HCEC 1CT (cell line): Measurements from ENCODE around the gene FNDC3B.

Source experiments
- DNase-seq: peaks from one replicate; pipeline ENCODE4 v3.0.0-alpha.2; 2017

Gene FNDC3B

GRCh38 chr3:172138792-172139507 is 99.6 kb downstream of the FNDC3B start:
- DNase-seq = peak; percentile 42

GRCh38 chr3:172139528-172140276 is 100.3 kb downstream of the FNDC3B start:
- DNase-seq = no peak

GRCh38 chr3:172140499-172141391 is 101.4 kb downstream of the FNDC3B start:
- peak; percentile 95 for DNase-seq

- DNase-seq = peak; percentile 89
Observed at GRCh38 chr3:172142051-172142863, 102.9 kb downstream of the FNDC3B start.

- no peak for DNase-seq
Observed at GRCh38 chr3:172142864-172143451, 103.6 kb downstream of the FNDC3B start.

- DNase-seq = no peak
Observed at GRCh38 chr3:172143739-172144497, 104.5 kb downstream of the FNDC3B start.

GRCh38 chr3:172144601-172145000 is 105.2 kb downstream of the FNDC3B start:
- no peak for DNase-seq

- no peak for DNase-seq
Observed at GRCh38 chr3:172145031-172145686, 105.8 kb downstream of the FNDC3B start.

GRCh38 chr3:172146349-172146748 is 107.0 kb downstream of the FNDC3B start:
- DNase-seq = no peak

GRCh38 chr3:172147113-172147818 is 107.9 kb downstream of the FNDC3B start:
- no peak for DNase-seq

- DNase-seq = peak; percentile 53
Observed at GRCh38 chr3:172148241-172148640, 108.9 kb downstream of the FNDC3B start.

- DNase-seq = no peak
Observed at GRCh38 chr3:172148702-172149565, 109.6 kb downstream of the FNDC3B start.

- DNase-seq = no peak
Observed at GRCh38 chr3:172150268-172150667, 110.9 kb downstream of the FNDC3B start.

- no peak for DNase-seq
Observed at GRCh38 chr3:172150913-172151650, 111.7 kb downstream of the FNDC3B start.

- DNase-seq = no peak
Observed at GRCh38 chr3:172151651-172152649, 112.6 kb downstream of the FNDC3B start.

- DNase-seq = peak; percentile 69
Observed at GRCh38 chr3:172152874-172153273, 113.5 kb downstream of the FNDC3B start.

- peak; percentile 98 for DNase-seq
Observed at GRCh38 chr3:172153335-172153861, 114.0 kb downstream of the FNDC3B start.
